Heart left ventricle (tissue), 13 donors: Measurements from ENCODE around the gene CASD1.

Experiments used
- CTCF ChIP-seq, 12 donors: fragments of 200-600 bp; sonication (generic) in 4 of 12; IDR thresholded peaks; one replicate each; pipeline versions ENCODE4 v1.5.0 to v1.8.0; 2018 to 2022; ENCODE audit warnings: antibody characterized with exemption in 12 of 12, mild to moderate bottlenecking in 5 of 12
- POLR2A ChIP-seq, 2 donors: fragments of 450-650 bp; IDR thresholded peaks; one replicate each; pipeline ENCODE4 v1.6.1; 2017; ENCODE audit warnings: antibody characterized with exemption in 2 of 2, mild to moderate bottlenecking in 2 of 2, moderate library complexity in 2 of 2
- donor health status: ischemic (EF 13 %, LVEDD 7.1; RV severe dilation, severe dysfunction).
- donor health status: DM: no; HTN: yes; CAD: no.
- donor health status: DM: no; HTN: no; CAD: no.
- donor health status: ischemic (EF 25% LVEDD 6.9; RV normal size, moderate dysfunction).
- donor health status: ischemic (EF 25% LVEDD 5.7; RV mildly dilated, moderate dysfunction).
- donor health status: ischemic (EF 35%, LVEDD 5.7; RV mildly dilated, moderate dysfunction).
- donor health status: nonischemic (EF 11% LVEDD 7.7; RV severe dilation, severe dysfunction).
- donor health status: DM: yes; HTN: yes; CAD: no.
- donor health status: PGD.
- donor health status: ischemic (EF 29% LVEDD 5.4; RV normal size, mild dysfunction).
- donor health status: nonischemic (EF 23%, LVEDD 6.1; RV moderate dilation, normal function).

DNA sequence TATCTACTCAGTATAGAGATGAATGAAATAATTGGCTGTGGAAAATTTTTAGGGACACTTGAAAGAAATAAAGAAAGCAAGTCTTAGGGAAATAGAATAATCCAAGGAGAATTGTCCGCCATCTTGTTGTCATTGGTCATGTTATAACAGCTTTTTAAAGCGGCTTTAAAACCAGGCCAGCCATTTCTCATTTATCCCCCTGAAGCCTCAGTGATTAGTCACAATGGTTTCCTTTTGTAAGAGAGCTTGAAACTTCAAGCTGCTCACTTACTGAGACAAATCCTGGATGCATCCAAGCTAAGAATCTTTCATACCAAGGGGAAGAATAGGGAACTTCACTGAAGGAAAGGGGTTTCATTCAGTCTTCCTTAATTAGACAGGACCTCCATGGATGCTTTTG, 78.5 kb downstream of the CASD1 start:
- TF ChIP-seq CTCF (IDR thresholded peaks at IDR 0.05) (no peak), POLR2A (IDR thresholded peaks at IDR 0.05) (no peak)
